B cell (primary cell): ENCODE measurements around the gene ZNF80.

Experiments used
- EZH2 ChIP-seq: IDR thresholded peaks from 2 replicates; pipeline ENCODE4 v1.6.1; 2012; ENCODE audit warnings: borderline replicate concordance, low read depth, mild to moderate bottlenecking, moderate library complexity, low read length; ENCODE audit not compliant: insufficient read depth, poor library complexity, severe bottlenecking
- TF ChIP-seq, protein P1 (sequence below): fragments of 200-600 bp; IDR thresholded peaks from one replicate; pipeline ENCODE4 v1.8.0; 2022; ENCODE audit warnings: antibody characterized with exemption, mild to moderate bottlenecking

- TF ChIP-seq, protein P1, sequence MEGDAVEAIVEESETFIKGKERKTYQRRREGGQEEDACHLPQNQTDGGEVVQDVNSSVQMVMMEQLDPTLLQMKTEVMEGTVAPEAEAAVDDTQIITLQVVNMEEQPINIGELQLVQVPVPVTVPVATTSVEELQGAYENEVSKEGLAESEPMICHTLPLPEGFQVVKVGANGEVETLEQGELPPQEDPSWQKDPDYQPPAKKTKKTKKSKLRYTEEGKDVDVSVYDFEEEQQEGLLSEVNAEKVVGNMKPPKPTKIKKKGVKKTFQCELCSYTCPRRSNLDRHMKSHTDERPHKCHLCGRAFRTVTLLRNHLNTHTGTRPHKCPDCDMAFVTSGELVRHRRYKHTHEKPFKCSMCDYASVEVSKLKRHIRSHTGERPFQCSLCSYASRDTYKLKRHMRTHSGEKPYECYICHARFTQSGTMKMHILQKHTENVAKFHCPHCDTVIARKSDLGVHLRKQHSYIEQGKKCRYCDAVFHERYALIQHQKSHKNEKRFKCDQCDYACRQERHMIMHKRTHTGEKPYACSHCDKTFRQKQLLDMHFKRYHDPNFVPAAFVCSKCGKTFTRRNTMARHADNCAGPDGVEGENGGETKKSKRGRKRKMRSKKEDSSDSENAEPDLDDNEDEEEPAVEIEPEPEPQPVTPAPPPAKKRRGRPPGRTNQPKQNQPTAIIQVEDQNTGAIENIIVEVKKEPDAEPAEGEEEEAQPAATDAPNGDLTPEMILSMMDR = no peak
- no peak for TF ChIP-seq EZH2
These were observed 24.1 kb downstream of the ZNF80 start for GRCh38 chr3:114213292-114213626.
